LoVo (cell line): ENCODE results near the gene NINJ2.
"Not testable (repeated sequence)": the region's sequence is repeated elsewhere in the genome, so short reads cannot be mapped to it uniquely, and the experiment has no call there.

ENCODE experiments used
- DNase-seq: peaks from one replicate; pipeline ENCODE4 v3.0.0-alpha.2; 2016; ENCODE audit warnings: low spot score

The NINJ2 gene

GRCh38 chr12:586318-587071 lies 76.8 kb downstream of the NINJ2 start:
- DNase-seq, result no peak

DNA sequence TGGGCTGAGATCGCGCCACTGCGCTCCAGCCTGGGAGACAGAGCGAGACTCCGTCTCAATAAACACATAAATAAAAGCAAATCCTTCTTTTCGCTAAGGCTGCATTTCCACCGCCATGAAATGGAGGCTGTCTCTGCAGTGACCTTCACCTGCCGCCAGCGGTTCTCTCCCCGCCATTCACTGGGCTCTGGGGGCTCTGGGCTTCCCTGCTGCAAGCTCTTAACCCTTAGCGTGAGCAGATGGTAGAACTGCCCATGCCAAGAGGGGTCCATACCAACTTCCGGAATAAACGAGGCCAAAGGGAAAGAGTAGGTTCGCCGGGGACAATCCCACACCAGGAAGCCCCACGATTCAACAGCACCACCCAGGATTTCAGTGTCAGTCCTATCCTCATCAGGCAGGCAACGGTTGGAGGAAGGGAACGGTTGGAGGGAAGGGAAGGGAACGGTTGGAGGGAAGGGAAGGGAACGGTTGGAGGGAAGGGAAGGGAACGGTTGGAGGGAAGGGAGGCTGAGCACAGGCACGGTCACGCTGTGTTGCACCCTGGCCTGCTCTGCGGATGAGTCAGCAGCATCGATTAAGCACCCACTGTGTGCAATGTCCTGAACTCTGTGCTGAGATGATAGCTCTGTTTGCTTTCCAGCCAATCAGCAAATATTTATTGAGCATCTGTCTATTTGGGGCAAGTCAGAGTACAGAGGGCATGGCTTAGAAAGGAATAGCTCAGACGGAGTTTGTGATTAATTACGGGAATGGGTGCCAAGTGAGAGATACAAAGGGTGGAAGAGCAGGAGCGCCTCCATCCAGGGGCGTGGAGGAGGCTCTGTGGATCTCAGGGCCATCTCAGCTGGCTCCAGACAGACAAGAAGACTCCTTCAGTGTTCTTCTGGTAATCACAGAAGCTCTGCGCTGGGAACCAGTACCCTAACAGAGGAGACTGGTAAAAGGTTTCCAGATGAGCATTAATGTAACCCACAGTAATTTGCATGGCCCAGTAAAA lies 77.9 kb downstream of the NINJ2 start:
- DNase-seq, result no peak

- no peak for DNase-seq
These were observed 79.9 kb downstream of the NINJ2 start for GRCh38 chr12:583251-583869.

DNA sequence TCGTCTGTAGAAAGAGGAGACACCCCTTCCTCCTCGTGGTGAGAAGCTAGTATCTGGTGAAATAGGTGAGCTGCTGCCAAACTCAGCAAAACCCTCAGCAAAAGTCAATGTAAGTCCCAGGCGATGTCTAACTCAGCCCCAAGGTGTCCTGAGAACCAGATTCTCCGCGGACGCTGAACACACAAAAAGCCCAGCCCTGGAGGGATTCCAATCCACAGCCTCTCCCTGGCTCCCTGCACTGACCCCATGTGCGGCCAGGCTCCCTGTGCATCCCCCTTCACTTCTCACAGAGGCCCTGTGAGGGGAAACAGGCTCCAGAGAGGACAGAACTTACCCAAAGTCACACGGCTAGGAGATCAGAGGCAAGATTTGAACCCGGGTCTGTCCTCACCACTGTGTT lies 81.5 kb downstream of the NINJ2 start:
- no peak for DNase-seq

GRCh38 chr12:581321-581720 lies 81.9 kb downstream of the NINJ2 start:
- DNase-seq, result no peak

GRCh38 chr12:580813-581212 lies 82.4 kb downstream of the NINJ2 start:
- DNase-seq, result no peak

- DNase-seq, result no peak
These were observed 83.7 kb downstream of the NINJ2 start for GRCh38 chr12:579420-580110.

- DNase-seq, result no peak
These were observed 84.4 kb downstream of the NINJ2 start for GRCh38 chr12:578748-579419.

- not testable (repeated sequence) for DNase-seq
These were observed 85.1 kb downstream of the NINJ2 start for GRCh38 chr12:577994-578747.

DNA sequence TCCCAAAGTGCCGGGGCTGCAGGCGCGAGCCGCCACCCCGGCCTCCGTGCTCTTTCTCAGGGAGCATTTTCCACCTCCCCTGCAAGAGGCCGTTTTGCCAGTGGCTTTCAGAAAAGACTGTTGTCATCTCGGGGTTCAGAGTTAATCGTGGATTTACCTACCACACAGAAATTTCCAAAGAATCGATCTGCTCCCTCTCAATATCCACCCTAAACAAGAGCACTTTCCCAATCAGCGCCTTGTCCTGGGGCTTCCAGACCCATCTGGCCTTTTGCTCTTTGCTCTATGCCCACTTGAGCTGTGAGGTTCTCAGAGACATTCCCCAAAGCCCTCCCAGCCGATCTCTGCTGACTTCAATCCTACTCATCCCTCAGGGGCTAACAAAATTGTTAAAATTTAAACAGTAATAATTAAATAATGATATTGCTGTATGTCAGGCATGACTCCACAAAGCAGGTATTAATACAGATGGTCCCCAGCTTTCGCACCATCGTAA lies 86.6 kb downstream of the NINJ2 start:
- DNase-seq, result no peak

DNA sequence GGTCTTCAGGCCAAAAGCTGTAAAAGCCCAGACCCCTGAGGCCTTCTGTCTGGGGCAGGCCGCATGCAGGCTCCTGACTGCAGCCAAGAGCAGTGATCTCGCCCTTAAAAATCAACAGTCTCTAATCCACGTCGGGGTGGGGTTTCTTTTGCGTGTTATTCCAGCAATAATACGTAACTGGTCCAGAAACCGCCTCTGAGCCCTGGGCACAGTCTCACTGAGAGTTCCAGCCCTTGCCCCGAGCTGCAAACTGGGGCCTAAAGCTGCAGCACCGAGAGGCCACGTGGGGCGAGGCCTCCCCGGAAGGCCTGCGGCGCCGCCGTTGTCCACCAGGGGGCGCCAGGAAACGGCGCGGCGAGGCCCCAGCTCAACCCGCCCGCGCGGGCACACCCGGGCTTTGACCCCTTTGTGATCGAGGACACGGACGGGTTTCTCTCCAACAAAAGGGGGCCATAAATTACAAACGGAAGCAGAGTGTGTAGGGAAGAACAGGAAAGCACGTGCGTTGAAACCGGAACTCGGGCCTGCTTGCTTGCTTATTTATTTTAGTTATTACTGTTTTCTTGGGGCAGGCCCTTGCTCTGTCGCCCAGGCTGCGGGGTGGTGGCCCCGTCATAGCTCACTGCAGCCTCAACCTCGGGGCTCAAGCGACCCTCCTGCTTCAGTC lies 87.2 kb downstream of the NINJ2 start:
- peak; percentile 84 for DNase-seq

DNA sequence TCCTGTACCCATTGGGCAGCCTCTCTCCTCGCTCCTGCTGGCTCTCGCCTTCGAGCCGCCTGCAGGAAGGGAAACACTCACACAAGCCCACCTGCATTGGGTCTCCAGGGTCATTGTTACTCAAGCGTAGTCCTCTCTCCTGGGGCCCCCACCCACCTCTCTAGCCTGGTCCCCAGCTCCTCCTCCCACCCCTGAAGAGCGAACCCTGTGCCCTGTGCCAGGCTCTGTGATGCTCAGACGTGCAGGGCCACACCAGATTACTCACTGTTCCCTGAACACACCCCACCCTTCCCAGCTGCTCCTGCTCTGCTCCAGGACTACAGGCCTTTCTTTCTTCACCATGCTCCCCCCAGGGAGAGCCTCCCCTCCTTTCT lies 88.1 kb downstream of the NINJ2 start:
- DNase-seq, result no peak

GRCh38 chr12:574475-575128 lies 88.6 kb downstream of the NINJ2 start:
- no peak for DNase-seq

DNA sequence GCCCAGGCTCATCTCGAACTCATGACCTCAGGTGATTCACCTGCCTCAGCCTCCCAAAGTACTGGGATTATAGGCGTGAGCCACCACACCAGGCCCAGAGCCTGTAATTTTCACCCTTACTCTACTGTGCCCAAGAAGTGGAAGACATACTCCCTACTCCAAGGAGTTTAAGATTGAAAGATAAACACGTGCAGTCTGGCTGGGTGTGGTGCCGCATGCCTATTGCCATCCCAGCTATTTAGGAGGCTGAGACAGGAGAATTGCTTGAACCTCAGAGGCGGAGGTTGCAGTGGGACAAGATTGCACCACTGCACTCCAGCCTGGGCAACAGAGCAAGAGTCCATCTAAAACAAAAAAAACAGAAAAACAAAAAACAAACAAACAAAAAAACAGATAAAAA lies 90.0 kb downstream of the NINJ2 start:
- DNase-seq, result no peak

- peak; percentile 16 for DNase-seq
These were observed 90.7 kb downstream of the NINJ2 start for GRCh38 chr12:572532-572899.

GRCh38 chr12:571795-572531 lies 91.3 kb downstream of the NINJ2 start:
- DNase-seq, result peak; percentile 11

DNA sequence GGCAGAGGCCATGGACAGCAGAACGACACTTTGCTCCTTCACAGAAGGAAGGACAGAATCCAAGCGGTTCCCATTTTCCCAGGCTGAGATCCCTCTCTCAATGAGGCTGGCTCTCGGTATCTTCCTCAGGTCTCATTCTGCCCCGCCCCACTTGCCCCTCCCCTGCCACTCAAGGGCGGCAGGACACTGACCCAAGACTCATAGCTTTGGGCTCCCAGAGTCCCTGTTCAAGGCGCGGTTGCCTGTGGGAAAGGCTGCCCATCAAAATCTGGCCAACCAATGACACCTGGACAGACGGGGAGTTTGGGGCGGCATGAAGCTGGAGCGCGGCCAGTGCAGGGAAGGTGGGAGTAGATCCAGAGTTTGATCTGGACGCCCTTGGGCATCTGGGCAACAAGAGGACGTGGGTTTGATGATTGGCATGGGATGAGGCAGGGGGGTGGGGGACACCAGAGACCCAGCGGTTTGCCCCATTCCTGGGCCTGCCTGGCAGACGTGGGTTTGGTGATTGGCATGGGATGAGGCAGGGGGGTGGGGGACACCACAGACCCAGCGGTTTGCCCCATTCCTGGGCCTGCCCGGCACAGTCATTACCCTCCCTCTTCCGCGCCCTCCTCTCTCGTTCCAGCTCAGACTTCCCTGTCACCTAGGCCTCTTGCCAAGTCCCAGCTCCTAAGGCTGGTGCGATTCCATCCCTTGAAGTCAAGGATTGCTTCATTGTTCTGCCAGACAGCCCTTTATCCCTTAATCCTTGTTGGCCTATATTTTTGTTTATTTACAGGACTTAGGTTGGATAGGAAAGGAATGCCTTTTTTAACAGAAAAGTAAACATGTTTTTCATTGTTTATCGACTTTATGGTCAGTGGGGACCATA lies 92.1 kb downstream of the NINJ2 start:
- peak; percentile 89 for DNase-seq

- DNase-seq, result peak; percentile 93
These were observed 92.8 kb downstream of the NINJ2 start for GRCh38 chr12:570435-570920.
